ENCODE measurements around the gene PRMT5.

The PRMT5 gene

DNA sequence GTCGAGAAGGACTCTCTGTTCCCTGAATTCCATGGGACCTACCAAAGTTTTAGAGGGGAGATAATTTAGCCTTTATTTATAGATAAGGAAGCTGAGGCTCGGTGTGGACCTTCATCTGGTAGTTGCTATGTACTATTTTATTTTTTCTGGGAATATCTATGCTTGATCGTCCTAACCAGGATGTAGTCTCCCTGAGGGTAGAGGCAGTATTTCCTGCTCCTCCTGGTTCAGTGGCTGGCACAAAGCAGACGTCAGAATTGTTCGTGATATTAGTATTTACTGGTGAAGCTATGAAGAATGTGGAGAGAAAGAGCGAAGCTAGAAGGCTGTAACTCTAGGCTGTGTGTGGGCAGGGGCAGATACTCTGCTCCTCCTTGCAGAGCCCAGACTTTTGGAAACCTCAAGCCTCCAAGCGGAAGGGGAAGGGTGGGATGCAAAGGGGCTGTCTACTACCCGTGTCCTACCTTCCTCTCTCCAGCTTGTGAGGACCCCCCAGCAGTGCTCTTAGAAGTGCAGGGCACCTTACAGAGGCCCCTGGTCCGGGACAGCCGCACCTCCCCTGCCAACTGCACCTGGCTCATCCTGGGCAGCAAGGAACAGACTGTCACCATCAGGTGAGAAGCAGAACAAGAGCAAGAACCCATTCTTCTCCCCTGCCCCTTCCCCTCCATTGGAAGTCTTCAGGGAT, 56.2 kb downstream of the PRMT5 start:
- DNase-seq: no peak

DNA sequence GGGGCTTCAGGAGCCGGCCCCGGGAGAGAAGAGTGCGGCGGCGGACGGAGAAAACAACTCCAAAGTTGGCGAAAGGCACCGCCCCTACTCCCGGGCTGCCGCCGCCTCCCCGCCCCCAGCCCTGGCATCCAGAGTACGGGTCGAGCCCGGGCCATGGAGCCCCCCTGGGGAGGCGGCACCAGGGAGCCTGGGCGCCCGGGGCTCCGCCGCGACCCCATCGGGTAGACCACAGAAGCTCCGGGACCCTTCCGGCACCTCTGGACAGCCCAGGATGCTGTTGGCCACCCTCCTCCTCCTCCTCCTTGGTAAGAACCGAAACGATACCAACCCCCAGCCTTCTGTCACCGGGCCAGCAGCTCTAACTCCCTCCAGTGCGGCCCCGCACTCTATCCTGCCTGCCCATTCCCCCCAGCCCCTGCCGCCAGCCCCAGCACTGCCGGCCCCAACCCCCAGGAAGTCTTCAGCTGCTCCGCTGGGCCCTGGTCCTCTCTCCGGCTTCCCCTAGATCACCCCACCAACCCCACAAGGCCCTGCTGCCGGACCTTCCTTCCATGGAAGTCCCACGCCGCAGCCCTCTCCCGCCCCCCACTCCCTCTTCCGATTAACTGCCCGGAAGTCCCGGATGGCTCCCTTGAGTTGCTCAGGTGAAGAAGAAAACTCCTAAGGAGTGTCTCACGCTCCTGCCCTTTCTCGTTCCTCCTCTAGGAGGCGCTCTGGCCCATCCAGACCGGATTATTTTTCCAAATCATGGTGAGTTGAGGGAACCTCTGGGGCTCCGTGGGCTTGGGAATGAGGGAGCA, 56.9 kb downstream of the PRMT5 start:
- DNase-seq: peak; percentile 68 to 77

DNA sequence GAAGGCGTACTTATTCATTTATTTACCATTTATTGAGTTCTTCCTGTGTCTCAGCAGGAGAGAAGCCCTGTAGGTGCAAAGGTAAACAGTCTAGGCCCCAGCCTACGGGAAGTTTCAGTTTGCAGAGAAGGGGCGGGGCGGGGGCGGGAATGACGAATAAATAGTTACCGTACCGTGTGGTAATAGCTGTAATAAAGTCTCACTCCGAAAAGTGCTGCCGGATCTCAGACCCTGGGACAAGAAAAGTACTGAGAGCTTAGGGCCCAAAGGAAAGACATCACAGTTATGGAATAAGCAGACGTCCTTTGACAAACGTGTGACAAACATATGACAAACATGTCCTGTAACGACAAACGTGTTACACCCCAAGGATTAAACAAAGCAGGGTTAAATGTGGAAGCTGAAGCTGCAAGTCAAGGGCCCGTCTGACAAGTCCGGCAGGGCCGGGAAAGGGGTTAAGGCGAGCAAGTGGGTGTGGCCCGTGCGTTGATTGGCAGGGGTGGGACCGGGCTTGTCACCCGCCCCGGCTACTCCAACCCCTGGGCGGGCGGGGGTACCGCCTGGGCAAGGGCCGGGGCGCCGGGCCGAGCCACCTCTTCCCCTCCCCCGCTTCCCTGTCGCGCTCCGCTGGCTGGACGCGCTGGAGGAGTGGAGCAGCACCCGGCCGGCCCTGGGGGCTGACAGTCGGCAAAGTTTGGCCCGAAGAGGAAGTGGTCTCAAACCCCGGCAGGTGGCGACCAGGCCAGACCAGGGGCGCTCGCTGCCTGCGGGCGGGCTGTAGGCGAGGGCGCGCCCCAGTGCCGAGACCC, 57.7 kb downstream of the PRMT5 start, which contains the start of gene LRP10:
Gene LRP10, plus strand, starts transcription at position 517 of the 809 bp plus-strand sequence. CDS start 564 bp downstream, outside the sequence.
- DNase-seq: peak; percentile 83 to 84

DNA sequence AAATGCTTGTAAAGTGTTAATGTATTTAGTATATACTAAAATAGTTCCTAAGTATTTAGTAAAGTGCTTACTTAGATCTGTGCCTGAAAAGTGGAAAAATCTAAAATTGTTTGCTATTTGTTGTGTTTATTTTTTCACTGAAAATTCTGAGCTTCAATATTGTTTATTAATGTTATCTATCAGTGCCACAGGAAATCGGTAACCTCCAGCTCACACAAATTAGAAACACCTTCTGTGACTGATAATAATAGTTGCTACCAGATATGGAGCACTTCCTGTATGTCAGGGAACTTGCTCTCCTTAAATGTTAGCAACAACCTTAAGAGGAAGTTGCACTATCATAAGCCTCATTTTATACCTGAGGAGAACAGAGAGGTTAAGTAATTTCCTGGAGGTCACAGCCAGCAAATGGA, 58.4 kb downstream of the PRMT5 start:
- DNase-seq: no peak

All from CD4-positive, alpha-beta T cell treated with Interleukin-1 beta for 1 hour (primary cell).